GM12873 (cell line): Measurements from ENCODE around the gene PFN3.

ENCODE experiments used
- TF ChIP-seq, protein P1 (sequence below): IDR thresholded peaks from 2 replicates; pipeline ENCODE4 v1.5.1; 2012; ENCODE audit warnings: low read depth, mild to moderate bottlenecking, moderate library complexity, low read length, control low read depth; ENCODE audit not compliant: insufficient read depth; ENCODE audit errors: missing control alignments

The PFN3 gene

DNA sequence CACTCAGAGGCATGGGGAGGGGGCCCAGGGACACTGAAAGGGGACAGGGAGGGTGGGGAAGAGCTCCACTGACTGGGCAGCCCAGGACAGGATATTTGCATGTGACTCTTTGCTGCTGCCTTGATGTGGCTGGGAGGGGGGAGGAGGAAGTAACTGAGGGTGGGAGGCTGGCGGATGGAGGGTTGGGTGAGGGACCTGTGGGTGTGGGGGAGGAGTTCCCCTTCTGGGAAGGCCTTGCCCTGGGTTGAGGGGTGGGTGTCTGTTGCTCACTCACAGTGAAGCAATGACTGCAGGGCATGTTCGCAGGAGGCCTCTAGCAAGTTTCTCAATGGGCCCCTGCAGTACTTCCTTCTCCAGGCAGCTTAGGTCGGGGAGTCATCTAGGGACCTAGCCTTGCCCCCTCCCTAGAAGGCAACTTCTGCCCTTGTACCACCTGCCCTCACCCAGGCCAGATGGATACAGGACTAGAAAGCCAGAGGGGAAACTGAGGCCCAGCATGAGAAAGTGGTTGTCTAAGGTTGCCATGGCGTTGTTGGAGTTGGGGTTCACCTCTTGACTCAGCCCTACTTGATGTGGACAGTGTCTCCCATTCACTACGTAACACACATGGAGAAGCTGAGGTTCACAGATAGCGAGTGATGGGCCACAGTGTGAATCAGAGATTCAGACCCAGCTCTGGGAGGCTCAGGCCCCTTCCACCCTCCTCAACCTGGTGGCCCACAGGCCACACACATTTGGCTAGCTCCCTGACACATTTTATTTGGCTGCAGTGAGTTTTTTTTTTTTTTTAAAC, 29.0 kb upstream of the PFN3 start:
- TF ChIP-seq, protein P1, sequence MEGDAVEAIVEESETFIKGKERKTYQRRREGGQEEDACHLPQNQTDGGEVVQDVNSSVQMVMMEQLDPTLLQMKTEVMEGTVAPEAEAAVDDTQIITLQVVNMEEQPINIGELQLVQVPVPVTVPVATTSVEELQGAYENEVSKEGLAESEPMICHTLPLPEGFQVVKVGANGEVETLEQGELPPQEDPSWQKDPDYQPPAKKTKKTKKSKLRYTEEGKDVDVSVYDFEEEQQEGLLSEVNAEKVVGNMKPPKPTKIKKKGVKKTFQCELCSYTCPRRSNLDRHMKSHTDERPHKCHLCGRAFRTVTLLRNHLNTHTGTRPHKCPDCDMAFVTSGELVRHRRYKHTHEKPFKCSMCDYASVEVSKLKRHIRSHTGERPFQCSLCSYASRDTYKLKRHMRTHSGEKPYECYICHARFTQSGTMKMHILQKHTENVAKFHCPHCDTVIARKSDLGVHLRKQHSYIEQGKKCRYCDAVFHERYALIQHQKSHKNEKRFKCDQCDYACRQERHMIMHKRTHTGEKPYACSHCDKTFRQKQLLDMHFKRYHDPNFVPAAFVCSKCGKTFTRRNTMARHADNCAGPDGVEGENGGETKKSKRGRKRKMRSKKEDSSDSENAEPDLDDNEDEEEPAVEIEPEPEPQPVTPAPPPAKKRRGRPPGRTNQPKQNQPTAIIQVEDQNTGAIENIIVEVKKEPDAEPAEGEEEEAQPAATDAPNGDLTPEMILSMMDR, result no peak

DNA sequence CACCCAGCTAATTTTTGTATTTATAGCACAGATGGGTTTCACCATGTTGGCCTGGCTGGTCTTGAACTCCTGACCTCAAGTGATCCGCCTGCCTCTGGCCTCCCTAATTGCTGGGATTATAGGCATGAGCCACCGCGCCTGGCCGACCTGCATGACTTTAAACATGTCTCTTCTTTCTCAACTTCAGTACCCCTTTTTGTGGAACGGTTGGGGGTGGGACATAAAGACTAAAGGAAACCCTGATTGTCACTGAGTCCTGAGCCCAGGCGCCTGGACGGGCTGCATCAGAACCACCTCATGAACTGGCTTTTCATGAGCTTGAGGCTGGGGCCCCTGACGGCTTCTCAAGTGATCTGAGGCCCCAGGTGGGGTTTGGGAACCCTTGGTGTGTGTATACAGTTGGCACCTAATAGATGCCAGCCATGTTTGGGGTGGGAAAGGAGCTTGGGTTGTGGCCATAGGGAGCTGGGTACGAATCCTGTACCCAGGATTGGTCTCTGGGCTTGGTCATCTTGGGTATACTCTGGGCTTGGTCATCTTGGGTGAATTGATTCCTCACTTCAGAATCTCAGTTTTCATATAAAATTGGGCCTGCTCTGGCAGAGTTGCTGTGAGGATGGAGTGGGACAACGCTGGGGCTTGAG, 28.2 kb upstream of the PFN3 start:
- TF ChIP-seq, protein P1, result no peak

DNA sequence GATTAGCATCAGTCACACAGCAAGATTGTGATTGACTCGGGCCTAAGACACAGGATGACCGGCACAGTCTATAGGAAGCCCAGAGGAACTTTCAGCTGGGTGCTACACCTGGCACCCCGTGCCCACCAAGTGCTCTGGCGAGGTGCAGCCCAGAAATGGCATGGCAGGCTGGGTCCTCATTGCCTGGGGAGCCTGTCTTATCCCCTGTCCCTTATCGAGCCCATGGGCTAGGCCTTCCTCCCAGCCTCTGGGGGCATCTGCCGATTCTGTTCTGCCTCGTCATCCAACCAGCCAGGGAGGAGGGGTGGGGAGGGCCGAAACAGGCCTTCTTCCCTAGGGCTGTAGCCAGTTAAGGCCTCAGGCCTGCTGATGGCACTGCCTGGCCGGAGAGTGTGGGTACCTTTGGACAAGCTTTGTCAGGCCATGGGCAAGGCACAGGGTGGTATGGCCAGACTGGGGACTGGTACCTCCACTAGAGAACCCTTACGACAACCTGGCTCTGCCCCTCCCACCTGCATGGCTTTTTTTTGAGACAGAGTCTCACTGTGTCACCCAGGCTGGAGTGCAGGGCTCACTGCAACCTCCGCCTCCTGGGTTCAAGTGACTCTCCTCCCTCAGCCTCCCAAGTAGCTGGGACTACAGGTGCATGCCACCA, 27.6 kb upstream of the PFN3 start:
- TF ChIP-seq, protein P1, result peak; percentile 19

DNA sequence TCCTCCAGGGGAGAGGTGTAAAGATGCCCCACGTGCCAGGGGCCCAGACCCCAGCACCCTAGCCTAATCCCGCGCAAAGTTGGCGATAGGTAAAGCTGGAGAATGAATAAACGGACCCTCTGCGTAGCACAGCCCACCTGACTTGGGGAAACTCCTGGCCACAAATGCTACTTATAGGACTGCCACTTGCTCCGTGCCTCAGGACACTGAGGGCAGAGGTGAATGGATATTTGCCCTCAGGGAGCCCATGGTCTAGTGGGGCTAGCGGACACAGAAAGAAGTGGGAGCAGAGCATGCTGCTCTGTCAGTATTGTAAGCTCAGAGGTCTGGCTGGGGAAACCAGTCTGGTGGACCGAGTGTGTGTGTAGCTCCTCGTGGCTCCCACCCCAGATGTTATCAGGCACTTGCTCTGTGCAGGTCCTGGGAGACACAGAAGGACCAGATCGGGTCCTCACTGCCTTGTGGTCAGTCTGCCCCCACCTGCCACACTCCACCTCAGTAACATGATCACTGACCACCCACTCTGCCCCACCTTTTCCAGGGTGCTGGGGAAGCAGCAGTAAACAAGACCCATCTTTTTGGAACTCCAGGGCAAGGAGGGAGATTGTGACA, 26.9 kb upstream of the PFN3 start:
- TF ChIP-seq, protein P1, result no peak

DNA sequence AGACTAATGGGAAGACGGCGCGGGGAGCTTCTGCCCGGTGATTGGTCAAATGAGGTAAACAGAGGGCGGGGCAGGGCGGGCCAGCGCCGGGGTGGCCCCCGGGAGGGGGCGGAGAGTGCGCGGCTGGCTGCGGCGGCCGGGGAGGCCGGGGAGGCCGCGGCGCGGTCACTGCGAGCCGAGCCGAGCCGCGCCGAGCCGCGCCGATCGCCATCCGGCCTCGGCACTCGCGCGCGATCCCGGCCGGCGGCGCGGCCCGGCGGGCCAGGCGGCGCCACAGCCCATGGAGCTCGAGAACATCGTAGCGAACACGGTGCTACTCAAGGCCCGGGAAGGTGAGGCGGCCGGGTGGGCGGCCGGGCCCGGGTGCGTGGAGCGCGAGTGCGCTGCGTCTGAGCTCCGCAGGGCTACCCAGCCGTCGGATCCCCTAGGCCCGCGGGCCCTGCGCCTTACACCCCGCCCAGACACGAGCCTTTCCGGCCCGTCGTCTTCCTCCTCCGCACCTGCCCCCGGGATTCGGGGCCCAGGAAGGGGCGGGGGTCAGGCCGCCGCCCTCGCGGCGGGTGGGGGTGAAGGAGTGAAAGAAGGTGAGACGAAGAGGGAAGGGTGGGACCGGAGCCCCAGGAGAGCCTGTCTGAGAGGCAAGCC, 26.2 kb upstream of the PFN3 start, which contains the start of gene GRK6:
TSS of gene GRK6 (plus strand) at position 111 of the 645 bp plus-strand sequence. CDS start at position 281, 170 bp downstream.
- TF ChIP-seq, protein P1, result no peak

DNA sequence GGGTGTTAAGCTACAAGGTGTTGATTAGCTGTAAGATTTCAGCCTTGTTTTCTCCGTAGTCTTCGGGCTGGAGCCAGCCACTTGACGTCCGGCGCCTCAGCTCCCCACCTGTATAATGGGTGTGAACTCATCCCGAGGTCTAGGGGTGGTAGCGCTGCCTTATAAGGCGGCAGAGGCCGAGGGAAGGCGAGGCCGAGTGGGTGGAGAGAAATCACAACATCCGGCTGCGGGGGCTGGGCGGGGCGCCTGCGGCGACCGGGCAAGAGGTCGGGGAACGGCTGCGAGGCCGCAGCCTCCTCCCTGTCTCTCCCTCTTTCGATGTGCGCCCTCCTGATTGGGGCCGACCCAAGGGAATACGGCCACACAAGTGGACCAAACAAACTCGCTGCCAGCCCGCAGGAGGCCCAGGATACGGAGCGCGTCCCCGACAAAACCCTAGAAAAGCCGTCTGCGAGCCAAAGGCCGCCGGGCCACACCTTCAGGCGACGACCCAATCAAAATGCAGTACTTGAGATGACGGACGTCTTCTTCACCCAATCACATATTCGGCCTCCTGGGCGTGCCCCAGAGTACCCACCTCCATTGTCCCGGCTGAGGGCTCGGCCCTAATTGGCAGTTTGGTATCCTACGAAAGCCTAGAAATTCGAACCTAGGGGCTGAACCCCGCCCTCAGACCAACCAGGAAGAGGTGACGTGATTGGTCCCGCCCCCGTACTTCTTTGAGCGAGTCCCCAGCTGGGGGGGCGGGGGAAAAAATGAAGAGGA, 25.5 kb upstream of the PFN3 start:
- TF ChIP-seq, protein P1, result no peak
